Fibroblast of the aortic adventitia (primary cell): Measurements from ENCODE around the gene ZDHHC3. TPM values are rescaled to one million over a fixed set of nuclear protein-coding genes. Genes with fewer than 3 reads are reported as not detected.

Source experiments
- DNase-seq: peaks from one replicate; pipeline ENCODE4 v3.0.0-alpha.2; 2010; ENCODE audit warnings: low read depth
- H3K4me3 ChIP-seq: 2 replicates; pipeline ENCODE4 v1.5.1; 2011; ENCODE audit warnings: low read depth, mild to moderate bottlenecking, control low read depth, low read length, moderate library complexity
- total RNA-seq: library from RNA; depleted of rRNA; stranded (reverse); fragments of >200 nt; gene quantifications from 2 replicates; pipeline ENCODE4 v1.2.3, GENCODE V29; 2012; ENCODE audit warnings: low replicate concordance
- TF ChIP-seq, protein P1 (sequence below): IDR thresholded peaks from 2 replicates; pipeline ENCODE4 v1.5.1; 2011; ENCODE audit warnings: mild to moderate bottlenecking, low read length, control low read depth, inconsistent platforms; ENCODE audit not compliant: insufficient read depth

ZDHHC3 gene
- total RNA-seq, 1 donor, result 60.2 TPM

DNA sequence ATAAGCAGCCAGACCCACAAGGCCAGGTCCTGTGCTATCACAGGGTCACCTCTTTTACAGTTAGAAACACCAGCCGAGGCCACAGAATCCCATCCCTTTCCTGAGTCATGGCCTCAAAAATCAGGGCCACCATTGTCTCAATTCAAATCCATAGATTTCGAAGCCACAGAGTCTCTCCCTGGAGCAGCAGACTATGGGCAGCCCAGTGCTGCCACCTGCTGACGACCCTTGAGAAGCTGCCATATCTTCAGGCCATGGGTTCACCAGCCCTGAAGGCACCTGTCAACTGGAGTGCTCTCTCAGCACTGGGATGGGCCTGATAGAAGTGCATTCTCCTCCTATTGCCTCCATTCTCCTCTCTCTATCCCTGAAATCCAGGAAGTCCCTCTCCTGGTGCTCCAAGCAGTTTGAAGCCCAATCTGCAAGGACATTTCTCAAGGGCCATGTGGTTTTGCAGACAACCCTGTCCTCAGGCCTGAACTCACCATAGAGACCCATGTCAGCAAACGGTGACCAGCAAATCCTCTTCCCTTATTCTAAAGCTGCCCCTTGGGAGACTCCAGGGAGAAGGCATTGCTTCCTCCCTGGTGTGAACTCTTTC lies 62.0 kb downstream of the ZDHHC3 start:
- no peak overlapping the region for H3K4me3 ChIP-seq
- TF ChIP-seq, protein P1, sequence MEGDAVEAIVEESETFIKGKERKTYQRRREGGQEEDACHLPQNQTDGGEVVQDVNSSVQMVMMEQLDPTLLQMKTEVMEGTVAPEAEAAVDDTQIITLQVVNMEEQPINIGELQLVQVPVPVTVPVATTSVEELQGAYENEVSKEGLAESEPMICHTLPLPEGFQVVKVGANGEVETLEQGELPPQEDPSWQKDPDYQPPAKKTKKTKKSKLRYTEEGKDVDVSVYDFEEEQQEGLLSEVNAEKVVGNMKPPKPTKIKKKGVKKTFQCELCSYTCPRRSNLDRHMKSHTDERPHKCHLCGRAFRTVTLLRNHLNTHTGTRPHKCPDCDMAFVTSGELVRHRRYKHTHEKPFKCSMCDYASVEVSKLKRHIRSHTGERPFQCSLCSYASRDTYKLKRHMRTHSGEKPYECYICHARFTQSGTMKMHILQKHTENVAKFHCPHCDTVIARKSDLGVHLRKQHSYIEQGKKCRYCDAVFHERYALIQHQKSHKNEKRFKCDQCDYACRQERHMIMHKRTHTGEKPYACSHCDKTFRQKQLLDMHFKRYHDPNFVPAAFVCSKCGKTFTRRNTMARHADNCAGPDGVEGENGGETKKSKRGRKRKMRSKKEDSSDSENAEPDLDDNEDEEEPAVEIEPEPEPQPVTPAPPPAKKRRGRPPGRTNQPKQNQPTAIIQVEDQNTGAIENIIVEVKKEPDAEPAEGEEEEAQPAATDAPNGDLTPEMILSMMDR, result peak; percentile 91
- peak; percentile 75 for DNase-seq

DNA sequence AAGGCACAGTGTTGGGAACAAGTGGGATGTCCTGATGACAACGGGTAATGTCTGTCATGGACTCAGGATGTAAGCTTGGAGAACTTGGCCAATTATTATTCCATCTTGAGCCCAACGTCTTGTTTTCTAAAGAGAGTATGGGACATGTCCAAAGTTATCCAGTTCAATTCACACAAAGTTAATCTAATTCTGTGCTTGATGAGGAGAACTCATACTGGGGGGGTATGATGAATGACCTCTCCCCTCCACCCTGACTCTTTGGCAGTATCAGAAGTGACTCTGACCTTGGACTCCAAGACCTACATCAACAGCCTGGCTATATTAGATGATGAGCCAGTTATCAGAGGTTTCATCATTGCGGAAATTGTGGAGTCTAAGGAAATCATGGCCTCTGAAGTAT lies 65.3 kb downstream of the ZDHHC3 start:
- DNase-seq, result no peak
- no peak overlapping the region for H3K4me3 ChIP-seq
- TF ChIP-seq, protein P1, result no peak

GRCh38 chr3:44909063-44909462 lies 66.9 kb downstream of the ZDHHC3 start:
- TF ChIP-seq, protein P1, result no peak
- no peak for DNase-seq
- H3K4me3 ChIP-seq, result no peak overlapping the region

GRCh38 chr3:44907612-44908011 lies 68.4 kb downstream of the ZDHHC3 start:
- DNase-seq, result no peak
- H3K4me3 ChIP-seq, result no peak overlapping the region
- TF ChIP-seq, protein P1, result no peak

GRCh38 chr3:44906997-44907396 lies 69.0 kb downstream of the ZDHHC3 start:
- TF ChIP-seq, protein P1, result no peak
- DNase-seq, result no peak
- no peak overlapping the region for H3K4me3 ChIP-seq

DNA sequence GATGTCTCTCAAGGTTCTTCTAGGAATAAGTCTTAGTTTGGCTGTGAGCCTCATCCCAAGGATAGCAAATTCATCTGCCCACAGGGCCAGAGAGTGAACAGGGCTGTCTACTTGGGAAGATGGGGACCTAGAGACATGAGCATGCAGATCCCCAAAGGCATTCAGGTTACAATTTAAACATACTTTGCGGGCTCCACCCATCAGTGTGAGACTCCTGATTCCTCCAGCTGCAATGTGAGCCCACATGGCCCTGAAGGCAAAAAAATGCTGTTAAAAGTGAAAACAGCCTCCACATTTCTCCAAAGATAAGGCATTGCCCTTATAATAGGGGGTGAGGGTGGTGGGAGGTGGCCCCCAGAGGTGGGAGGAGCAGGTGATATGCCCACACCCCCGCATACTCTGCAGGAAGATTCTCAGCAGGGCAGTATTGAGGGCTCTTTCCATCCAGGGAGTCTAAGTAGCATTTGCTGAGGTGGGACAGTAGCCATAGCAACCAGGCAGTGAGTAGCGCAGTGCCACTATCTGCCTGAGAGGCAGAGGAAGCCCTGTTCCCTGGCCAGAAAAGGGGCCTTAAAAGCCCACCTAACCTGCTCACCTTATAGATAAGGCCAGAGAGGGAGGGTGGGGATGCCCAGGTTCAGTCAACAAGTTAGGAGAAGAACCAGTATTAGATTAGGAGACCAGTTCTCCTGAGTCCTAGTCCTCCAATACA lies 70.4 kb downstream of the ZDHHC3 start:
- no peak overlapping the region for H3K4me3 ChIP-seq
- TF ChIP-seq, protein P1, result no peak
- no peak for DNase-seq
